Erythroblast (primary cell): ENCODE results near the gene MNT.

Experiments used
- GATA1 ChIP-seq: IDR thresholded peaks from 2 replicates; pipeline ENCODE4 v1.6.1; 2011; ENCODE audit warnings: low read depth, mild to moderate bottlenecking, control low read depth, low read length, moderate library complexity
- POLR2A ChIP-seq: IDR thresholded peaks from 2 replicates; pipeline ENCODE4 v1.6.1; 2011; ENCODE audit warnings: mild to moderate bottlenecking, low read length

GRCh38 chr17:2420176-2420575 is 19.3 kb upstream of the MNT start:
- TF ChIP-seq POLR2A = no peak
- TF ChIP-seq GATA1 = no peak
